Measurements from ENCODE around the gene RFX7. TPM values are rescaled to one million over a fixed set of nuclear protein-coding genes. Genes with fewer than 3 reads are reported as not detected.

Gene RFX7
- total and polyA plus RNA-seq, 2 of the 8 experiments (the other 6 are each of a cell fraction or from before 2014, with no cell fraction given) = 10.4 to 40.9 TPM

- TF ChIP-seq RFX5 (IDR thresholded peaks at IDR 0.05; ENCODE audit: borderline replicate concordance, low read depth, low read length) (no peak), HDAC6 (IDR thresholded peaks at IDR 0.05; ENCODE audit: low read depth, low read length) (no peak), TEAD4 (IDR thresholded peaks at IDR 0.05; ENCODE audit: low read depth, low read length) (no peak), TAF1 (IDR thresholded peaks at IDR 0.05; ENCODE audit: low read depth, low read length) (peak; percentile 70), KDM4A (IDR thresholded peaks at IDR 0.05; ENCODE audit: low read depth, low read length, severe bottlenecking) (peak; percentile 48), POLR2AphosphoS5 (IDR thresholded peaks at IDR 0.05; ENCODE audit: low read depth, low read length) (peak; percentile 82)
These were observed at the start of gene RFX7 (continued) for GRCh38 chr15:56243163-56244037.

Measured in H1 (cell line).